Smooth muscle cell (in vitro differentiated cells): ENCODE results near the gene OR6C75. TPM values are rescaled to one million over a fixed set of nuclear protein-coding genes. Genes with fewer than 3 reads are reported as not detected.

Source experiments
- DNase-seq: peaks from one replicate; lab custom pipeline; 2025; ENCODE audit not compliant: unreplicated experiment; lab: John Stamatoyannopoulos, UW
- H2AFZ ChIP-seq: fragments of 200-600 bp; sonication (generic); 2 replicates; pipeline ENCODE4 v1.6.0; 2016; ENCODE audit warnings: antibody characterized with exemption, low read depth, mild to moderate bottlenecking
- H3F3A ChIP-seq: fragments of 200-600 bp; sonication (generic); 2 replicates; pipeline ENCODE4 v1.6.0; 2017; ENCODE audit warnings: antibody characterized with exemption, low read depth
- H3K27ac ChIP-seq: fragments of 200-600 bp; sonication (generic); 2 replicates; pipeline ENCODE4 v1.5.1; 2016; ENCODE audit warnings: low read depth, mild to moderate bottlenecking
- H3K27me3 ChIP-seq: fragments of 200-600 bp; sonication (generic); 2 replicates; pipeline ENCODE4 v1.6.1; 2016; ENCODE audit warnings: low read depth, mild to moderate bottlenecking
- H3K36me3 ChIP-seq: fragments of 200-600 bp; sonication (generic); 2 replicates; pipeline ENCODE4 v1.5.1; 2016; ENCODE audit warnings: low read depth
- H3K4me1 ChIP-seq: fragments of 200-600 bp; sonication (generic); 2 replicates; pipeline ENCODE4 v1.5.1; 2016; ENCODE audit warnings: low read depth
- H3K4me2 ChIP-seq: fragments of 200-600 bp; sonication (generic); 2 replicates; pipeline ENCODE4 v1.6.0; 2016; ENCODE audit warnings: mild to moderate bottlenecking
- H3K4me3 ChIP-seq: fragments of 200-600 bp; sonication (generic); 2 replicates; pipeline ENCODE4 v1.5.1; 2016; ENCODE audit warnings: mild to moderate bottlenecking
- H3K79me2 ChIP-seq: fragments of 200-600 bp; sonication (generic); 2 replicates; pipeline ENCODE4 v1.6.0; 2016; ENCODE audit warnings: low read depth, mild to moderate bottlenecking
- H3K9ac ChIP-seq: fragments of 200-600 bp; sonication (generic); 2 replicates; pipeline ENCODE4 v1.6.0; 2016; ENCODE audit warnings: low read depth
- H3K9me3 ChIP-seq: fragments of 200-600 bp; sonication (generic); replicated peaks from 2 replicates; pipeline ENCODE4 v1.5.1; 2016; ENCODE audit warnings: low read depth
- H4K20me1 ChIP-seq: fragments of 200-600 bp; sonication (generic); 2 replicates; pipeline ENCODE4 v1.6.0; 2016; ENCODE audit warnings: low read depth
- WGBS: methylation state at CpG from one replicate; pipeline ENCODE4 v1.1.7; 2016; ENCODE audit warnings: low lambda C conversion rate; 5-methylcytosine and 5-hydroxymethylcytosine counted together
- polyA plus RNA-seq: library from polyadenylated mRNA; unstranded; fragments of >200 nt; fragmentation: Nextera tagmentation; extraction: Ambion mirVana; gene quantifications from 2 replicates; pipeline ENCODE4 v1.2.1, GENCODE V29; 2016
- total RNA-seq: library from RNA; depleted of rRNA; stranded (reverse); fragments of >200 nt; gene quantifications from 2 replicates; pipeline ENCODE4 v1.2.3, GENCODE V29; 2014
- TF ChIP-seq, protein P1 (sequence below): fragments of 200-600 bp; sonication (generic); IDR thresholded peaks from 2 replicates; pipeline ENCODE4 v1.5.1; 2017; ENCODE audit warnings: borderline replicate concordance, mild to moderate bottlenecking, antibody characterized with exemption; ENCODE audit not compliant: insufficient read depth, poor library complexity, severe bottlenecking

The OR6C75 gene
- total and polyA plus RNA-seq, 2 experiments from 2014 or later = not detected

GRCh38 chr12:55416961-55417360, 54.2 kb downstream of the OR6C75 start:
- H3K27ac ChIP-seq = no peak overlapping the region
- no peaks in the 10 kb centered on the region for H3K9me3 ChIP-seq
- no peaks in the 10 kb centered on the region for H3K79me2 ChIP-seq
- 92% methylated on average over 1 of the region's 1 CpG for WGBS
- no peaks in the 10 kb centered on the region for H3K36me3 ChIP-seq
- no peaks in the 10 kb centered on the region for H4K20me1 ChIP-seq
- H2AFZ ChIP-seq = no peak overlapping the region
- H3K4me1 ChIP-seq = peaks cover 7% of the 10 kb centered on the region
- DNase-seq = no peak
- H3K4me3 ChIP-seq = no peak overlapping the region
- TF ChIP-seq, protein P1, sequence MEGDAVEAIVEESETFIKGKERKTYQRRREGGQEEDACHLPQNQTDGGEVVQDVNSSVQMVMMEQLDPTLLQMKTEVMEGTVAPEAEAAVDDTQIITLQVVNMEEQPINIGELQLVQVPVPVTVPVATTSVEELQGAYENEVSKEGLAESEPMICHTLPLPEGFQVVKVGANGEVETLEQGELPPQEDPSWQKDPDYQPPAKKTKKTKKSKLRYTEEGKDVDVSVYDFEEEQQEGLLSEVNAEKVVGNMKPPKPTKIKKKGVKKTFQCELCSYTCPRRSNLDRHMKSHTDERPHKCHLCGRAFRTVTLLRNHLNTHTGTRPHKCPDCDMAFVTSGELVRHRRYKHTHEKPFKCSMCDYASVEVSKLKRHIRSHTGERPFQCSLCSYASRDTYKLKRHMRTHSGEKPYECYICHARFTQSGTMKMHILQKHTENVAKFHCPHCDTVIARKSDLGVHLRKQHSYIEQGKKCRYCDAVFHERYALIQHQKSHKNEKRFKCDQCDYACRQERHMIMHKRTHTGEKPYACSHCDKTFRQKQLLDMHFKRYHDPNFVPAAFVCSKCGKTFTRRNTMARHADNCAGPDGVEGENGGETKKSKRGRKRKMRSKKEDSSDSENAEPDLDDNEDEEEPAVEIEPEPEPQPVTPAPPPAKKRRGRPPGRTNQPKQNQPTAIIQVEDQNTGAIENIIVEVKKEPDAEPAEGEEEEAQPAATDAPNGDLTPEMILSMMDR = no peak
- no peaks in the 10 kb centered on the region for H3K27me3 ChIP-seq
- no peak overlapping the region for H3K4me2 ChIP-seq
- no peaks in the 10 kb centered on the region for H3F3A ChIP-seq
- no peak overlapping the region for H3K9ac ChIP-seq

Other genes starting within 250 kb of the OR6C75 start
- gene OR9K2, start 236.6 kb upstream of the OR6C75 start, total RNA-seq = not detected in 2 replicates
- not detected in 2 replicates for gene OR9K2, start 236.6 kb upstream of the OR6C75 start, polyA plus RNA-seq
- not detected in 2 replicates for gene OR10A7, start 141.9 kb upstream of the OR6C75 start, total RNA-seq
- not detected in 2 replicates for gene OR10A7, start 141.9 kb upstream of the OR6C75 start, polyA plus RNA-seq
- gene OR6C74, start 118.4 kb upstream of the OR6C75 start, total RNA-seq = not detected in 2 replicates
- gene OR6C74, start 118.4 kb upstream of the OR6C75 start, polyA plus RNA-seq = not detected in 2 replicates
- not detected in 2 replicates for gene OR6C6, start 66.4 kb upstream of the OR6C75 start, total RNA-seq
- not detected in 2 replicates for gene OR6C6, start 66.4 kb upstream of the OR6C75 start, polyA plus RNA-seq
- not detected in 2 replicates for gene OR6C1, start 48.6 kb upstream of the OR6C75 start, total RNA-seq
- not detected in 2 replicates for gene OR6C1, start 48.6 kb upstream of the OR6C75 start, polyA plus RNA-seq
- not detected in 2 replicates for gene OR6C3, start 32.2 kb upstream of the OR6C75 start, total RNA-seq
- gene OR6C3, start 32.2 kb upstream of the OR6C75 start, polyA plus RNA-seq = not detected in 2 replicates
- gene OR6C65, start 37.6 kb downstream of the OR6C75 start, total RNA-seq = not detected in 2 replicates
- not detected in 2 replicates for gene OR6C65, start 37.6 kb downstream of the OR6C75 start, polyA plus RNA-seq
- gene OR6C76, start 63.3 kb downstream of the OR6C75 start, total RNA-seq = not detected in 2 replicates
- not detected in 2 replicates for gene OR6C76, start 63.3 kb downstream of the OR6C75 start, polyA plus RNA-seq
- not detected in 2 replicates for gene OR6C2, start 81.1 kb downstream of the OR6C75 start, total RNA-seq
- gene OR6C2, start 81.1 kb downstream of the OR6C75 start, polyA plus RNA-seq = not detected in 2 replicates
- gene OR6C70, start 107.2 kb downstream of the OR6C75 start, total RNA-seq = not detected in 2 replicates
- gene OR6C70, start 107.2 kb downstream of the OR6C75 start, polyA plus RNA-seq = not detected in 2 replicates
- gene OR6C68, start 129.4 kb downstream of the OR6C75 start, total RNA-seq = not detected in 2 replicates
- not detected in 2 replicates for gene OR6C68, start 129.4 kb downstream of the OR6C75 start, polyA plus RNA-seq
- gene OR6C4, start 186.6 kb downstream of the OR6C75 start, total RNA-seq = not detected in 2 replicates
- not detected in 2 replicates for gene OR6C4, start 186.6 kb downstream of the OR6C75 start, polyA plus RNA-seq
- gene OR2AP1, start 209.5 kb downstream of the OR6C75 start, total RNA-seq = not detected in 2 replicates
- not detected in 2 replicates for gene OR2AP1, start 209.5 kb downstream of the OR6C75 start, polyA plus RNA-seq